NCI-H510A treated with DMSO at 0.1 percent for 48 hours (cell line): ENCODE data around the gene CTSV.
"Not testable (repeated sequence)": the region's sequence is repeated elsewhere in the genome, so short reads cannot be mapped to it uniquely, and the experiment has no call there.

ENCODE experiments used
- DNase-seq: peaks from one replicate; lab custom pipeline; 2025; lab: John Stamatoyannopoulos, UW

Gene CTSV

GRCh38 chr9:97041898-97042297 lies 3.0 kb upstream of the CTSV start:
- DNase-seq, result no peak

- DNase-seq, result peak; percentile 75
Observed at GRCh38 chr9:97039514-97039860, 545 bp upstream of the CTSV start.

GRCh38 chr9:97023505-97023904 lies 15.4 kb downstream of the CTSV start:
- not testable (repeated sequence) for DNase-seq

DNA sequence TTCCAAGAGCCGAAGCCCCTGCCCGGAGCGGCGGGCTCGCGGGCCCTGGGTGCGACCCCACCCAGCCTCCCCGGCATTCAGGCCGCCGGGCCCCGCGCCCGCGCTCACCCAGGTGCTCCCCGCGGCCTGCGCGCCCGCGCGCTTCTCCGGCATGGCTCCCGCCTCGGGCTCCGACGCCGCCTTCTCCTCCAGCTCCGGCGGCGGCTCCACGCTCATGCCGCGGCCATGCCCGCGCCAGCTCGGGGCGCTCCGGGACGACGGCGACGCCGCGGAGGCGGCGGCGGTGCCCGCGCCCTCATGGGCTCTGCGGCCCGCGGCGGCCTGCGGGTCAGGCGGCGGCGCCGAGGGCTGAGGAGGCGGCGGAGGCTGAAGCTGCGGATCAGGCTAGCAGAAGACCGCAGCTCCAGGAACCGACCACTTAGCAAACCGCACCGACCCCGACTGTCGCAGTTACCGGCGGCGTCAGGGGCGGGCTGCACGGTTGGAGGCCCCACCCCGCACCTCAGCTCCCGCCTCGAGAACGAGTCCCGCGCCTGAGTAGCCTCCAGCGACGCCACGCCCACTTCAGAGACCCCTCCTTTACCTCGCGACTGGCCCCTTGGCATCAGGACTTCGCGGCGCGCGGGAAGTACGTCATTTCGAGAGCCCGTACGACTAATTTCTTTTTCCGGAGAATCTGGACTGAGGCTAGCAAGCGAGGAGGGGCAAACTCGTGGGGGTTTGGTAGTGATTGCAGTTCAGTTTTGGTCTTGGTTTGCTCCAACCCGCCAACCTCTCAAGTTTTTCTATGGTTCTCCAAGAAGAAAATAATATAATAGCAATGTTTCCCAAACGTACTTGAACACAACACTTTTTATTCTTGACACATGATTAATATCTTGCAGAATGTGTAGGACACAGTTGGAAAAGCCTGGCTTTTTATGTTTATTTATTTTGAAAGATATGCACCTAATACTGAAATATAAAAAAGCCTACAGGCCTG lies 25.5 kb downstream of the CTSV start:
- DNase-seq, result peak; percentile 55

DNA sequence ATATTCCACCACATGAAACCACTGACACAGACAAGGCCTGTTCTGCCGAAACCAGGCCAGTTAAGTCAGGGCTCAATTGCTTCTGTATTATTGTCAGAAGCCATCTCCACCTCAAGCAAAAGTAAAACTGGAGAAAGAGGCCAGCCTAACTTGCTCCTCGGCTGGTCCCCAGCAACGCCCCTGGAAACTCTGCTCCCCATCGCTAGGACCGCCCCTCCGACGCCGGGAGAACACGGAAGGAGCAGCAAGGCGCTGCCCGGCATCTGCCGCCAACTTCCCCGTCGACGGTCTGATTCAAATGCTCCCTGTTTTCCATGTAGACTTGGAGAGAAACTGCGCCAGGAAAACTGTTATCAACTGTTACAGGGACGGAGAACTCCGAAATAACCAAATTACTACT lies 26.3 kb downstream of the CTSV start:
- DNase-seq, result not testable (repeated sequence)

GRCh38 chr9:97002195-97002594 lies 36.7 kb downstream of the CTSV start:
- DNase-seq, result not testable (repeated sequence)

- not testable (repeated sequence) for DNase-seq
Observed at GRCh38 chr9:97001338-97001737, 37.6 kb downstream of the CTSV start.

- DNase-seq, result not testable (repeated sequence)
Observed at GRCh38 chr9:97000139-97000787, 38.7 kb downstream of the CTSV start.

- not testable (repeated sequence) for DNase-seq
Observed at GRCh38 chr9:96999733-97000132, 39.2 kb downstream of the CTSV start.

DNA sequence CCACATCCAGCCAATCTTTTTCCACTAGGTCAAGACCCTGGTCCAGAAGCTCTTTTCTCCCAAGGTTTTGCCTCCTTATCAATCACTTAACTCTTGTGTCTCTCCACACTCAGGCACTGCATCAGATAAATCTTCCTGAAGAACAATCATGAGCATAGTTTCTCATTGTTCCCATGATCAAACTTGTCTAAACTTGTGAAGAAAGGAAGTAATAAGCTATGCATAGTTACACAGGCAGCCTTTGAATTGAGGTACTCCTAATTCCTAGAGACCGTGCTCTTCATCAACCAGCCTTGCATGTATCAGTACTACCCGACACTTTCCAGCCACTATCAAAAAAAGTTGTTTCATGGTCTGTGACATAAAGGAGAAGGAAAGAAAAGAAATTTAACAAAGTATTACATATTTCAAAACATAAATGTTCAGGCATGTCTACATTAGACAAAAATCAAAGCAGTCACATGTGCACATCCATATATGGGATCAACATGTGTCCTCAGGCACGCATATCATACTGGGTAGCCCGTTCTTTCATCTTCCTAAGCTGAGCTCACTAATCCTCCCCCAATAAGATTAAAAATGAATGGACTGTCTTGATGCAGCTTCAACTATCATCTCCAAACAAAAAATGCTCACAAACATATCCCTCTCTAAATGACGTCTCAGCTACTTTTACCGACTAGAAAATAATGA lies 41.8 kb downstream of the CTSV start:
- not testable (repeated sequence) for DNase-seq

GRCh38 chr9:96994531-96995016 lies 44.4 kb downstream of the CTSV start:
- DNase-seq, result not testable (repeated sequence)

DNA sequence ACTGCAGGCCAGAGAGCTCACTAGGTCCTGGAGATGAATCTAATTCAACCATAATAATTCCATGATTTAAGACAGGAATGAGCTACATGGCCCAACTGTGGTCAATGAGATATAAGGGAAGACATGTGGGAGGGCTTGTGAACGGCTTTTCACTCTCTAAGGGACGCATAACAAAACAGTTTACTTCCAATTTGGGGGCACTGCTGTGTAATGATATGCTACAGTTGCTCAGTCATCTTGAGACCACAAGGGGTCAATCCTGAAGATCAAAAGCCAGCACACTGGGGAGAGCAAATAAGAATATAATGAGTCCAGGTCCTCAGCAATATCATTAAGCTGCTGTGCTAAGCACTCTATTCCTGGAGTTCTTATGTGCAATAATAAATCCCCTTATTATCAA lies 46.6 kb downstream of the CTSV start:
- not testable (repeated sequence) for DNase-seq

DNA sequence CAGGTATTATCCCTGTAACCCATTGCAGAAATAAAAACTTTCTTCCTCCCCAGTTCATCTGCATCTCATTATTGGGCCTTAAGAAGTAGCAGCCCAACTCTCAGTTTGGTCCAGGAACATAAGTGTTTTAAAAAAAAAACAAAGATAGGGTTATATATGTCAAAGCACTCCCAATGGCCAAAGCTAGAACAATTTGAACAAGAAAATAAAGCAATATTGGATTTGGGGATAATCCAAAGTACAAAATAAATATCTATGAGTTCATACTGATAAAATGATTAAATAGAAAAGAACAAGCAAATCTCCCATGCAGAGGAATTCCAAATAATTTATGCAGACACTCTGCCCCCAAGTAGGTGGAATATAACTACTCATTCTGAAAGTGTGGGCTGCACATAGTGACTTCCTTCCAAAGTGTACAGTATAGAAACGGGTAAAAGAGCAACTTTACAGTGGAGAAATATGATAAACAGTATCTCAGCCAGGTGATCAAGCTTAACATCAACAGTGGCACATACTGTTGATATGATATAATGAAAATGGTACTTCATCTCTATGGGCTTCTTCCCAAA lies 49.1 kb downstream of the CTSV start:
- not testable (repeated sequence) for DNase-seq

- DNase-seq, result not testable (repeated sequence)
Observed at GRCh38 chr9:96984887-96985286, 54.1 kb downstream of the CTSV start.

- not testable (repeated sequence) for DNase-seq
Observed at GRCh38 chr9:96984139-96984538, 54.8 kb downstream of the CTSV start.

- not testable (repeated sequence) for DNase-seq
Observed at GRCh38 chr9:96983496-96984122, 55.3 kb downstream of the CTSV start.
